Spleen (tissue), 7 donors: ENCODE data around the gene WDFY4.

Experiments used
- CTCF ChIP-seq, 11 experiments: fragments of 200-600 bp in 7 of 11; fragments of 450-650 bp in 4 of 11; sonication (generic) in 4 of 11; IDR thresholded peaks in 8 of 11; conservative IDR thresholded peaks in 3 of 11; 1 replicate in 7 of 11; 2 replicates in 4 of 11; pipeline versions ENCODE4 v1.4.0 to v1.8.0; 2016 to 2021; ENCODE audit warnings: antibody characterized with exemption in 11 of 11, inconsistent platforms in 4 of 11, mild to moderate bottlenecking in 1 of 11
- POLR2A ChIP-seq, 3 donors: fragments of 450-650 bp; IDR thresholded peaks; one replicate each; pipeline ENCODE4 v1.5.1; 2017; ENCODE audit warnings: antibody characterized with exemption in 3 of 3, mild to moderate bottlenecking in 1 of 3
- donor health status: DM: no; HTN: no; CAD: no; lungs with moderate emphysema.
- donor health status: DM: no; HTN: no; CAD: no.
- donor health status: DM: no; HTN: no; CAD: no.

- TF ChIP-seq CTCF (IDR thresholded peaks at IDR 0.05 in 8 of 11, conservative IDR thresholded peaks at IDR 0.05 in 3 of 11) (no peak), POLR2A (IDR thresholded peaks at IDR 0.05) (no peak)
Measured at GRCh38 chr10:48940958-48941357, 256.3 kb downstream of the WDFY4 start.
